GM21360 (cell line): ENCODE data around the gene DUSP8.
"Not testable (repeated sequence)": the region's sequence is repeated elsewhere in the genome, so short reads cannot be mapped to it uniquely, and the experiment has no call there.

Experiments used
- ATAC-seq: cut with Tn5 transposase; IDR thresholded peaks from one replicate; pipeline ENCODE4 v1.9.1; 2021; ENCODE audit warnings: mild to moderate bottlenecking, moderate library complexity; ENCODE audit not compliant: unreplicated experiment

DUSP8 gene

DNA sequence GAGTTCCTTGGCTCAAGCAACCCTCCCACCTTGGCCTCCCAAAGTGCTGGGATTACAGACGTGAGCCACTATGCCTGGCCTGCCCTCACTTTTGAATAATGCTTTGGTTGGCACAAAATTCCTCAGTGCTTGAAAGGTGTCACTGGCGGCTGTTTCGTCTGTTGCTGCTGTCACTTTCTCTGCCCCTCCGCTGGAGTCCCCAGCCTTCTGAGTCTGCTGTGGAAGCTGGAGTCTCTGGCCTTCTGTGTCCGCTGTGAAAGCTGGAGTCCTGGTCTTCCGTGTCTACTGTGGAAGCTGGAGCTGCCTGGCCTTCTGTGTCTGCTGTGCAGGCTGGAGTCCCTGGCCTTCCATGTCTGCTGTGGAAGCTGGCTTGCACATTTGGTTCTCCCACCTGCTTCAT is 17.9 kb upstream of the DUSP8 start:
- no peak for ATAC-seq

DNA sequence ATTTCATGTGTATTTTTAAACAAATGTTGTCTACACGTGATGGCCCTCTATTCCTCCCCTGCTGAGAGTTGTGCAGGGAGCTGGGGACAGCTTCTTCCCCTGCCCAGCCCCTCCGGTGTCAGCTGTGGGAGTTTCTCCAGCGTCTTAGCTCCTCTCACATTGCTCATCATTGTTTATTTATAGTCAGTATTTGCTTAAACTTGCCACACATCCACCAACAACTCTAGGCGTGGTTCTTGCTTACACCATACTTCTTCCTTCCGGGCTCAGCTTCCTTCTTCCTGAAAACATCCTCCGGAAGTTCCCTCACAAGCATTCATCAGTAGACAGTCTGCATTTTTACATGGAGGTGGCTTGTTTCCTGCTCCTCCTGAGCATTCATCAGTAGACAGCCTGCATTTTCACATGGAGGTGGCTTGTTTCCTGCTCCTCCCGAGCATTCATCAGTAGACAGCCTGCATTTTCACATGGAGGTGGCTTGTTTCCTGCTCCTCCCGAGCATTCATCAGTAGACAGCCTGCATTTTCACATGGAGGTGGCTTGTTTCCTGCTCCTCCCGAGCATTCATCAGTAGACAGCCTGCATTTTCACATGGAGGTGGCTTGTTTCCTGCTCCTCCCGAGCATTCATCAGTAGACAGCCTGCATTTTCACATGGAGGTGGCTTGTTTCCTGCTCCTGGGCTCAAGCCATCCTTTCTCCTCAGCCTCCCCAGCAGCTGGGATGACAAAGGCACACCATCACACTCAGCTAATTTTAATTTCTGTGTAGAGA is 17.3 kb upstream of the DUSP8 start:
- ATAC-seq = not testable (repeated sequence)

DNA sequence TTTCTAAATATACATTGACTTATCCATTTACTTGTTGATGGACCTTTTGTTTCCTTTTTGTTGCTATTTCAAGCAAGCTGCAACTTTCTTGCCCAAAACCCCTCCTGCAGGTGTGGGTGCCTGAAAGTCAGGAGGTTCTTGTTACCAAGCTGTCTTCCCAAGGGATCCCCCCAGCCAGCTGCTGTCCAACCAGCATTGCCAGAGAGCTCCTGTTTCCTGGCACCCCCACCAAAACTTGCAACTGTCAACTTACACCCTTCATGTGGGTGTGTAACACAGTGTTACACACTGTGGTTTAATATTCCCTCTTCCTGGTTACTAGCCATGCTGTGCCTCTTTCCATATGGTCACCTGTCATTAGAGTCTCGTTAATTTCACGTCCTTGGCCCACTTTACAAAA is 14.6 kb upstream of the DUSP8 start:
- ATAC-seq = no peak

DNA sequence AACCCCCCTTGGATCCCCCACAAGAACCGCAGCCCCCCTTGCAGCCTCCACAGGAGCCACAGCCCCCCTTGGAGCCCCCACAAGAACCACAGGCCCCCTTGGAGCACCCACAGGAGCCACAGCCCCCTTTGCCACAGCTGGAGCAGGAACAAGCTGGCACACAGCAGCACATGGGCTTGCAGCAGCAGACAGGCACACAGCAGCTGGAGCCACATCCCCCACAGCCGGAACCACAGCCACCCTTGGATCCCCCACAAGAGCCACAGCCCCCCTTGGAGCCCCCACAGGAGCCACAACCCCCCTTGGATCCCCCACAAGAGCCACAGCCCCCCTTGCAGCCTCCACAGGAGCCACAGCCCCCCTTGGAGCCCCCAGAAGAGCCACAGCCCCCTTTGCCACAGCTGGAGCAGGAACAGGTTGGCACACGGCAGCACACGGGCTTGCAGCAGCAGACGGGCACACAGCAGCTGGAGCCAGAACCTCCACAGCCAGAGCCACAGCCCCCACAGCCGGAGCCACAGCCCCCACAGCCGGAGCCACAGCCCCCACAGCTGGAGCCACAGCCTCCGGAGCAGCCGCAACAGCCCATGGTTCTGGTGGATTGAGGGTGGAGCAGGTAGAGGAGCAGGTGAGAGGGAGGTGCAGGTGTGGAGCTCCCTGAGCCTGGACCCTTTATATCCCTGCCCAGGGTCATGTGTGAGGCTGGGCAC is 12.7 kb upstream of the DUSP8 start, which contains the start of gene KRTAP5-1:
KRTAP5-1 (minus strand) TSS at position 623 of the 710 bp plus-strand sequence; CDS start at position 589, 34 bp downstream.
- ATAC-seq = not testable (repeated sequence)

DNA sequence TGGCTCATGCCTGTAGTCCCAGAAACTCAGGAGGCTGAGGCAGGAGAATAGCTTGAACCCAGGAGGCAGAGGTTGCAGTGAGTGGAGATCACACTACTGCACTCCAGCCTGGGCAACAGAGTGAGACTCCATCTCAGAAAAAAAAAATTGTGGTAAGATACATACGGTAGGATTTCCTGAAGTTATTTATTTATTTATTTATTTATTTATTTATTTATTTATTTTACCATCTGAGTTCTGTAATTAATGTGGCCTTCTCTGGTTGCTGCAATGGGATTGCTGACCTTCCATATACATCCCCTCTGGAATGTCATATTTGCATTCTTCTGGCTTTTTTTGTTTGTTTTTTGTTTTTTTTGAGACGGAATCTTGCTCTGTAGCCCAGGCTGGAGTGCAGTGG is 10.8 kb upstream of the DUSP8 start:
- ATAC-seq = not testable (repeated sequence)

DNA sequence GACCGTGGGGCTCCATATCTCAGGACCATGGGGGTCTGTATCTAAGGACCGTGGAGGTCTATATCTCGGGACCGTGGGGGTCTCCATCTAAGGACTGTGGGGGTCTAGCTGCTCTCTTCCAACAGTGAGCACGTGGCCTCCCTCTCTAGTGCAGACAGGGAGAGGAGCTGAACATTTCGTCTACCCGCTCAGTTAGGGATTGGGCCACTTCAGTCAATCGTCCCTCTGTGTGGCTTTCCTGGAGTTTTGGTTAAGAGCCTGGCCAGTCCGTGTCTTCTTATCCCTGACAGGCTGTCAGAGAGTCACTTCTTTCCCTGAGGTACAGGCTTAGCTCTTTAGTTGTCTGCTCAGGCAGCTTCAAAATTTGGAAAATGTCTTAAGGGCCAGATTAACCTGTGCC is 9.9 kb upstream of the DUSP8 start:
- ATAC-seq = no peak

DNA sequence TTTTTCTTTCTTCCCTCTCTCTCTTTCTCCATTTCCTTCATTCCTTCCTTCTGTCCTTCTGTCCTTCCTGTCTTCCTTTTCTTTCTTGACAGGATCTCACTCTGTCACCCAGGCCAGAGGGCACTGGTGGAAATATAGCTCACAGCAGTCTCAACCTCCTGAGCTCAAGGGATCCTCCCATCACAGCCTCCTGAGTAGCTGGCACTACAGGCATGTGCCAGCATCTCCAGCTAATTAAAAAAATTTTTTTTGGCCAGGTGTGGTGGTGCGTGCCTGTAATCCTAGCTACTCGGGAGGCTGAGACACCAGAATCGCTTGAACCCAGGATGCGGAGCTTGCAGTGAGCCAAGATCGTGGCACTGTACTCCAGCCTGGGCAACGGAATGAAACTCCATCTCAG is 4.8 kb upstream of the DUSP8 start:
- no peak for ATAC-seq

DNA sequence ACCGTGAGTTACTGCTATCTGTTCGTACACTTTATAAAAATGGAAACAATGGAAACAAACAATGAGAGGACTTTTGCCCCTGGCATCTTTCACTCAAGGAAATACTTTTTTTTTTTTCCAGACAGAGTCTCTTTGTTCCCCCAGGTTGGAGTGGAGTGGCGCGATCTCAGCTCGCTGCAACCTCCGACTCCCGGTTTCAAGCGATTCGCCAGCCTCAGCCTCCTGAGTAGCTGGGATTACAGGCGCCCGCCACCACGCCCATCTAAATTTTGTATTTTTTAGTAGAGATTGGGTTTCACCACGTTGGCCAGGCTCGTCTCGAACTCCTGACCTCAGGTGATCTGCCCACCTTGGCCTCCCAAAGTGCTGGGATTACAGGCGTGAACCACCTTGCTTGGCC is 3.7 kb upstream of the DUSP8 start:
- ATAC-seq = not testable (repeated sequence)

DNA sequence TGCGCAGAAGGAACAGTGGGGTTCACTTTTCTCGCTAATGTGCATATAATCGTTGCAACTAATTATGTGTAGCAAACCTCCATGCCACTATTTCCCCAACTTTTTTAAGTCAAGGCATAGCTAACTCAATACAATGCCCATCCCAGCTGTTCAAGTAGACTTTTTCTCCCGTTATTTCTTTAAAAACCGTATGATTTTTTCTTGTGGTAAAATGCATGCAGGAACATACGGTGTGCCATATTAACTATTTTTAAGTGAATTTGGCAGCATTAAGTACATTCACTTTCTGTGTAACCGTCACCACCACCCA is 2.8 kb upstream of the DUSP8 start:
- no peak for ATAC-seq

DNA sequence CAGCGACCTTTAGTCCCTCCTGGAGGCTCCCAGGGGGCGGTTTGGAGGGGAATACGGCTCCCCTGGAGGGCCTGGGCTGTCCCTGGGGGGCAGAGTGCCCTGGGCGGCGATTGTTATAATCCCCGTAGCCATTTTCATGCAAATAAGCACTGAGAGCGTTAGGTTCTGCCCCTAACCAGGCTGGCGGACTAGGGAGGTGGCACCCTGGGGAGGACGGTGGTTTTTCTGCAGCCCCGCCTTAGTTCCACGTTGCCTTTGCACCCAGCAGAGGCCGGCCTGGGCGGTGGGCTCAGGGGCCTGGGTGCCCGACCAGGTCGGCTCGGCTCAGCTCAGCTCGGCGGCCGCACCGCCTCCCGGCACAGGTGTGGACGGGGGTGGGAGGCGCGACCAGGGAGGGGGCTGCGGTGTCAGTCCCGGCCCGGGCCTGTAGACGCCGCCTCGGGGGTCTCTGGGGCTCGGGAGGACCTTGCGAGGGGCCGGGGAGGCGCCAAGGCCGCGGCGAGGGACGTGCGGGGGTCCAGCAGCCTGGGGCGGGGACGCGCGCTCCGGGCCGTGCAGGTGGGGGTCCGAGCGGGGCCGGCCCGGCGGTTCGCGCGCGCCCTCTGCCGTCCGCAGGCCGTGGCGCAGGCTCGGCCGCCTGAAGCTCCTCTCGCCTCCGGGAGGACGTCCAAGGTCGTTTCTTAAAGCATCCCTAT is 2.3 kb upstream of the DUSP8 start:
- no peak for ATAC-seq

DNA sequence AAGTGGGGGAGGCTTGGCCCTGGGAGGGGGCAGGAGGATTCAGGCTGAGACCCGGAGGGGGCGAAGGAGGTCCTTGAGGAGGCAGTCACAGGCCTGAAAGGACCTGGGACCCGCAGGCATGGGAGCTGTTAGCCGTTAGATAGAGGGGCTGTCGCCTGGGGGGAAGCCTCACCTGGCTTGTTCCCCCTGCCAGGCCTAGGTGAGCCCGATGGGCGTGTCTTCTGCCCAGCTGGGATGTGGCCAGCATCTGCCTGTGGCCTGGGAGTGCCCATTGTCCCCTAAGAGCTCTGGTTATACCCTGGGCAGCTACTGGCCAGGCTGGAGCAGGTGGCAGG is 1.8 kb upstream of the DUSP8 start:
- ATAC-seq = no peak

DNA sequence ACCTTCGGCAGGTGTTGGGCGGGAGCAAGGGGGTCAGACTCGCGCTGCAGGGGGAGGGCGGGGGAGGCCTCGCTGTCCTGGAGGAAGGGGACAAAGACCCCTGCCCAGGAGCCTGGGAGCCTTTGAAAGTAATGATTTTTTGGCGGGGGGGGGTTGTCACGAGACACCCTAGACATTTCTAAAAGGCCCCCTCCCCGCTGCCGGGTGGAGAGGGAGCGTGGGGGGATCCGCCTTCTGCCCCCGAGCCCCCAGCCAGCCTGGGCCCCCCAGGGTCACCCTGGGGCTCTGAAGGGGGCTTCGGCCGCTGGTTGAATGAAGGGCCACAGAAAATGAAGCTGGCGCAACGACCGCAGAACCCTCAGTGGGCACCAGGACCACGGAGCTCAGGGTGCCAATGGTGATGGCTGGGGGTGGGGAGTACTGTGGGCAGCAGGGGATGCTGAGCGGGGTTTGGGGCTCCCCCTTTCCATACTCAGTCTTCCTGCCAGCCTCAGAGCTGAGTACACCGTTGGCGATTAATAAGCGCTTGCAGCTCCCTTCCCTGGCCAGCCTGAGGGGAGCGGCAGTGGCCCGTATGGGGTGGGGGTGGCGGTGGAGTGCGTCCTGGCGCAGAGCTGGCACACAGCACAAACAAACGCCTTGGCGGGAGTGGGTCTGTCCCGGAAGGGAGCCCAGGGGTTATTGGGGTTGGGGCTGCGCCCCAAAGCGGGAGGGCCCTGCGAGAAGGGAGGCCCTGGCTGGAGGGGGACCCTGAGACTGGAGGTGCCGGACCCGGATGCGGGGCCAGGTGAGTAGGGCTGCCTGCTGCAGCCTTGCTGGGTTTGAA is 1.2 kb upstream of the DUSP8 start:
- ATAC-seq = no peak

DNA sequence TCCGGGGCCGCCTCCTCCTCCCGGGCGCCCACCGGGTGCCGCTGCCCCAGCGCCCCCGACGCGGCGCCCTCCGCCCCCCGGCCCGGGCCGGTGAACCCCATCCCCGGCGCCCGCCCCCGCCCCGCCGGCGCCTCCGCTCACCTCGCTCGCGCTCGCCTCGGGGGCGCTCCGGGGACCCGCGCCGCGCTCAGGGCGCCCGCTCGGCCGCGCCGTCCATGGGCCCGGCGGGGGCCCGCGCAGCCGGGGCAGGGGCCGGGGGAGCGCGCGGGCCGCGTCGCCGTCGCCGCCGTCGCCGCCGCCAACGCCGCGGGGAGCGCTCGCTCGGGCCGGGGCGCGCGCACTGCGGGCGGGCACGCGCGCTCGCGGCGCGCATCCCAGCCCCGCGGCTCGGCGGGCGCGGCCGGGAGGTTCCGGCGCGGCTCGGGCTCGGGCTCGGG is 293 bp downstream of the DUSP8 start:
- no peak for ATAC-seq

DNA sequence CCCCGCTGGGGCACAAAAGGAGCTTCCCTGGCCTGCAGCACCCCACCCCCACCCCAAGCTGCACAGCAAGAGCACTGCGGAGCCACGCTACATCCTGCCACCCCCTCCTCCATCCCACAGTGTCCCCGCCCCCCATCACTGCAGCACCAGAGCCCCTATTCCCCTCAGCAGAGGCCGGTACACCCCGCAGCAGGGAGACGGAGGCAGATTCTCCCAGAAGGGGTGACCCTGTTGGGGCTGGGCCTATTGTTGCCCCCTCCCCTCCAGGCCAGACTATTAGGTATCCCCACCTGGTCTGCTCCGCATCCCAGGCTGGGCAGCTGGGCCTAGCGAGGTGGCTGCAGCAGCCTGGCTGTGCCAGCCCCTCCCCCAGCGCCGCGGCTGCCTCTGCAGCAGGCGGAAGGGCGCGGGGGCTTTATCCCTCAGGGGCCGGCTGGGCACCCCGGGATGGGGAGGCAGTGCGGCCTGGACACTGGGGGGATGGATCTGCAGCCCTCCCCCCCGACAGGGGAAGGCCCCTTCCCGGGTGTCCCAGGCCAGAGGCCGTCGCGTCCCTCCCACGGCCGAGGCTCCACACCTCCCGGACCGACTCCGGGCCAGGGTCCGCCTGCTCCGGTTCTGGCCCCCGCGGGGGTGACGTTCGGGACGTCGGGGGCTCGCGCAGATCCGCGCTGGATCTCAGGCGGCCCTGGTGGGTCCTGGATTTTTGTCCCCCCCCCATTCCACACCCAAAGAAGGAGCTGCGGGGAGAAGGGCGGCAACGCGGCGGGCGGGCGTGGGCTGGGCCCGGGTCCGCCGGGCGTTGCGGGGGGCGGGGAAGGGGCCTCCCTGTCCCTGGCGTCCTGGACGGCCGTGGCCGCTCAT is 943 bp downstream of the DUSP8 start:
- no peak for ATAC-seq

DNA sequence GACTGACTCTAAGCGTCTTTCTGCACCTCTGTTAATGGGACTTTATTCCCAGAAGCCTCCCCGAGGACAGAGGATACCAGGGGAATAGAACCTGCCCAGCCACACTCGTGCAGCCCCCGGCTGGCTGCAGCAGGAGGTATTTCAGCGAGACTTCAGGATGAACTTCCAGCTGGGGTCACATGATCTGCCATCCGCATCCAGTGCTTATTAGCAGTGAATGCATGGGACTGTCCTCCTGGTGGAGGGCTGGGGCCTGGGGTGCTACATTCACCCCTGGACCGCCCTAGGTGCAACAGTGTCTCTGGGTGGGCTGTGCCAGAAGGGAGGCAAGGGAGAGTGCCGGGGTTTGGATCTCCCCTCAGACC is 1.6 kb downstream of the DUSP8 start:
- ATAC-seq = no peak

DNA sequence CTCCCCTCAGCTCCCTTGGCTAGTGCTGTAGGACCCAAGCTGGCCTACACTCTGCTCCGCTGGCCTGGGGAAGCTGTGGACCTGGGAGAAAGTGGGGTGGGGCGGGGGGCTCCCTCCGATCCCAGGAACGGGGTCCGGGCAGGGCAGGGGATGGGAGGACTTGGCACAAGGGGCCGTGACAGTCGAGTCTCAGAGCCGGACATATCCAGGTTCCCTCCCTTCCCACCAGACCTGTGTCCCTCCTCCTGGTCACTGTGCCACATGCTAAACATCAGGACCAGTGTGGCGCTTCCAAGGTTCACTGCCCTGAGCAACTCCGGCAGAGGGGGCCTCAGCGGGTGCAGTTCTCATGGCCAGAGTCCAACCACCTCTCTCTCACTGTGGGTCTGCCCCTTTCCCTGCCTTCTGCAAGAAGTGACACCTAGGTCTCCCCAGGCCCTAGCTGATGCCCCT is 2.0 kb downstream of the DUSP8 start:
- ATAC-seq = no peak

DNA sequence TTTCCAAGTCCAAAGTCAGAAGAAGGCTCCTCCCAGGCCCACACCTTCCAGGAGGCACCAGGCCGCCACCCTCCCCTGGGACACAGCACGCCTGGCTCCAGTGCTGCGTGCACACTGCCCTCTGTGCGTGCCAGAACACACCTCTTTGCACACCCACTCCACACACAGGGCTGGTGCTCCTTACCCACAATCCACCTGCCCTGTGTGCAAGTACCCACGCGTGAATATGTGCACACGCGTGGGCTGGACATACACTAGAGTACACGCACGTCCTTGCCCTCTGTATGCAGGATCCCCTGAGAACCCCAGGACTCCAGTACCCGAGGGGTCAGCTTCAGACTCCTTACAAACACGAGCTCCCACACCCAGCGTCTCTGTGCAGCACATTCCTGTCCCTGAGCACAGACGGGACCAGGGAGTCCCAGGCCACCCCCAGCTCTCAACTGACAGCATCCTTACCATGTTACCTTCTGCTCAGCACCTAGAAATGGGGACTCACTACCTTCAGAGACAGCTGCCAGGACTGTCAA is 2.8 kb downstream of the DUSP8 start:
- no peak for ATAC-seq

DNA sequence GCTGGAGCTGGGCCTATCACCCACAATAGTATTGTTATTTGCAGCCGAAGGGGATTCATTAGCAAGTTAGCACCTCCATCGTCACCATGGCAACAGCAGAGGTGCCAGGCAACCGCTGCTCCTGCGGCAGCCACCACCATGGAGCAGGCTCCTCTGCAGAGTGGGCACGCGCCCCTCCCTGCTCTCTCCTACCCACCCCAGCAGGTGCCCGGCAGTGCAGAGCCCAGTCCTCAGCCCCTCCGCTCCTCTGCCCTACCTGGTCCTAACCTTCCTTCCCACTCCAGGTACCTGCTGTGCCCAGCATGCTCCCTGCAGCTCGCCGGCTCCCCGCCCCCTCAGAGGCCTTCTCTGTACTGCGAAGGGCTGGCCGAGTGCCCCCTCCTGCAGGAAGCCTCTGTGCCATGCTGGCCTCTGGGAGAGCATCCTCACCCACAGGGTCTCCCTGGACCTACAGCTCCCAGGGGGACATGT is 3.6 kb downstream of the DUSP8 start:
- no peak for ATAC-seq

DNA sequence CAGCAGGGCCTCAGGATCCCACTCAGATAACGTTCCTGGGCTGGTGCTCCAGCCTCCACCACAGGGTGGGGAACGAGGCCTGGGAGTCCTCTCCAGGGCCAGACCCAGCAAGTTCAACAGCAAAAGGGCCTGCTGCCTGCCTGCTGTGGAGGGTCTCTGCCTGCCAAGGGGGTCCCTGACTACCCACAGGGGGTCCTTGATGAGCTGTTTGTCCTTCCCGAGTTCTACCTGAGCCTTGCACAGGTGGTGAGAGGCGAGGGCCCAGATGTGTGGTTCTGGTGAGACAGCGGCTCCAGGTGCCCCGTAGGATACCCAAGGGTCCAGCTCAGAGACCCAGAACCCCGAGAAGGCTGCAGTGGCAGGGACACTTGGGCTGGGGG is 4.4 kb downstream of the DUSP8 start:
- ATAC-seq = no peak
